ENCODE measurements around the gene MAPKBP1.

DNA sequence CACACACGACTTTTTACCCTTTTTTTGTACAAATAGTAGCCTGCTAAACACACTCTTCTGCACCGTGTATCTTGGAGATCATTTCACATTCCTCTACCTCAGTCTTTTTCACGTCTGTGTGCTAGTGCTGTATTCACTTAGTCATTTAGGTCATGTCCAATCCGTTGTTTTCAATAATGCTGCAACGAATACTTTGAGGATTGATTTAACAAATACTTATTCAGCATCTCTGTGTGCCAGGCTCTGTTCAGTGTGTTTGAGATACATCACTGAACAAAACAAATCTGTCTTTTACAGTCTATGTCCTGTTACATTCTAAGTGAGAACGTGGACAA, 54.5 kb downstream of the MAPKBP1 start:
- TF ChIP-seq, protein P1, sequence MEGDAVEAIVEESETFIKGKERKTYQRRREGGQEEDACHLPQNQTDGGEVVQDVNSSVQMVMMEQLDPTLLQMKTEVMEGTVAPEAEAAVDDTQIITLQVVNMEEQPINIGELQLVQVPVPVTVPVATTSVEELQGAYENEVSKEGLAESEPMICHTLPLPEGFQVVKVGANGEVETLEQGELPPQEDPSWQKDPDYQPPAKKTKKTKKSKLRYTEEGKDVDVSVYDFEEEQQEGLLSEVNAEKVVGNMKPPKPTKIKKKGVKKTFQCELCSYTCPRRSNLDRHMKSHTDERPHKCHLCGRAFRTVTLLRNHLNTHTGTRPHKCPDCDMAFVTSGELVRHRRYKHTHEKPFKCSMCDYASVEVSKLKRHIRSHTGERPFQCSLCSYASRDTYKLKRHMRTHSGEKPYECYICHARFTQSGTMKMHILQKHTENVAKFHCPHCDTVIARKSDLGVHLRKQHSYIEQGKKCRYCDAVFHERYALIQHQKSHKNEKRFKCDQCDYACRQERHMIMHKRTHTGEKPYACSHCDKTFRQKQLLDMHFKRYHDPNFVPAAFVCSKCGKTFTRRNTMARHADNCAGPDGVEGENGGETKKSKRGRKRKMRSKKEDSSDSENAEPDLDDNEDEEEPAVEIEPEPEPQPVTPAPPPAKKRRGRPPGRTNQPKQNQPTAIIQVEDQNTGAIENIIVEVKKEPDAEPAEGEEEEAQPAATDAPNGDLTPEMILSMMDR (IDR thresholded peaks at IDR 0.05) = no peak
- no peak for TF ChIP-seq POLR2A (IDR thresholded peaks at IDR 0.05)
- no peak for TF ChIP-seq POLR2AphosphoS5 (IDR thresholded peaks at IDR 0.05)
